Breast epithelium (tissue), 3 donors: Measurements from ENCODE around the gene EID2B.

ENCODE experiments used
- CTCF ChIP-seq, 3 donors: fragments of 450-650 bp; IDR thresholded peaks; one replicate each; pipeline ENCODE4 v1.5.1; 2016 to 2017; ENCODE audit warnings: antibody characterized with exemption in 3 of 3, mild to moderate bottlenecking in 3 of 3, moderate library complexity in 3 of 3
- POLR2A ChIP-seq: fragments of 450-650 bp; IDR thresholded peaks from one replicate; pipeline ENCODE4 v1.6.1; 2016; ENCODE audit warnings: antibody characterized with exemption, mild to moderate bottlenecking, moderate library complexity
- POLR2AphosphoS5 ChIP-seq, 3 donors: sonication (generic); formaldehyde crosslinking; IDR thresholded peaks; one replicate each; pipeline ENCODE4 v1.6.1; 2017; ENCODE audit warnings: antibody characterized with exemption in 3 of 3

GRCh38 chr19:39481676-39482075 lies 51.0 kb downstream of the EID2B start:
- TF ChIP-seq CTCF (IDR thresholded peaks at IDR 0.05) (no peak), POLR2A (no peak), POLR2AphosphoS5 (IDR thresholded peaks at IDR 0.05) (no peak)
